B cell (primary cell): ENCODE results near the gene ASB9.

Experiments used
- EZH2 ChIP-seq: IDR thresholded peaks from 2 replicates; pipeline ENCODE4 v1.6.1; 2012; ENCODE audit warnings: borderline replicate concordance, low read depth, mild to moderate bottlenecking, moderate library complexity, low read length; ENCODE audit not compliant: insufficient read depth, poor library complexity, severe bottlenecking
- TF ChIP-seq, protein P1 (sequence below): fragments of 200-600 bp; IDR thresholded peaks from one replicate; pipeline ENCODE4 v1.8.0; 2022; ENCODE audit warnings: antibody characterized with exemption, mild to moderate bottlenecking

- TF ChIP-seq, protein P1, sequence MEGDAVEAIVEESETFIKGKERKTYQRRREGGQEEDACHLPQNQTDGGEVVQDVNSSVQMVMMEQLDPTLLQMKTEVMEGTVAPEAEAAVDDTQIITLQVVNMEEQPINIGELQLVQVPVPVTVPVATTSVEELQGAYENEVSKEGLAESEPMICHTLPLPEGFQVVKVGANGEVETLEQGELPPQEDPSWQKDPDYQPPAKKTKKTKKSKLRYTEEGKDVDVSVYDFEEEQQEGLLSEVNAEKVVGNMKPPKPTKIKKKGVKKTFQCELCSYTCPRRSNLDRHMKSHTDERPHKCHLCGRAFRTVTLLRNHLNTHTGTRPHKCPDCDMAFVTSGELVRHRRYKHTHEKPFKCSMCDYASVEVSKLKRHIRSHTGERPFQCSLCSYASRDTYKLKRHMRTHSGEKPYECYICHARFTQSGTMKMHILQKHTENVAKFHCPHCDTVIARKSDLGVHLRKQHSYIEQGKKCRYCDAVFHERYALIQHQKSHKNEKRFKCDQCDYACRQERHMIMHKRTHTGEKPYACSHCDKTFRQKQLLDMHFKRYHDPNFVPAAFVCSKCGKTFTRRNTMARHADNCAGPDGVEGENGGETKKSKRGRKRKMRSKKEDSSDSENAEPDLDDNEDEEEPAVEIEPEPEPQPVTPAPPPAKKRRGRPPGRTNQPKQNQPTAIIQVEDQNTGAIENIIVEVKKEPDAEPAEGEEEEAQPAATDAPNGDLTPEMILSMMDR = no peak
- TF ChIP-seq EZH2 = no peak
These were observed 29.5 kb downstream of the ASB9 start for GRCh38 chrX:15240414-15240813.
